GM19239 (cell line): ENCODE data around the gene KRTCAP3.
A peak's percentile ranks its signal among the peaks of the same experiment; 100 is the strongest.
"Not testable (repeated sequence)": the region's sequence is repeated elsewhere in the genome, so short reads cannot be mapped to it uniquely, and the experiment has no call there.

Experiments
- DNase-seq: peaks from one replicate; pipeline ENCODE4 v3.0.0; 2011; ENCODE audit warnings: low spot score; ENCODE audit not compliant: insufficient read length
- FAIRE-seq: peaks from 2 replicates; lab custom pipeline; 2011; peaks lifted over from hg19 to GRCh38; lab: Jason Lieb, UNC

Gene KRTCAP3

GRCh38 chr2:27441958-27442919, at the start of gene KRTCAP3:
TSS of gene KRTCAP3 (plus strand) at chr2:27442381. CDS start at chr2:27442413, 32 bp downstream.
- FAIRE-seq (no peak), DNase-seq (no peak)

DNA sequence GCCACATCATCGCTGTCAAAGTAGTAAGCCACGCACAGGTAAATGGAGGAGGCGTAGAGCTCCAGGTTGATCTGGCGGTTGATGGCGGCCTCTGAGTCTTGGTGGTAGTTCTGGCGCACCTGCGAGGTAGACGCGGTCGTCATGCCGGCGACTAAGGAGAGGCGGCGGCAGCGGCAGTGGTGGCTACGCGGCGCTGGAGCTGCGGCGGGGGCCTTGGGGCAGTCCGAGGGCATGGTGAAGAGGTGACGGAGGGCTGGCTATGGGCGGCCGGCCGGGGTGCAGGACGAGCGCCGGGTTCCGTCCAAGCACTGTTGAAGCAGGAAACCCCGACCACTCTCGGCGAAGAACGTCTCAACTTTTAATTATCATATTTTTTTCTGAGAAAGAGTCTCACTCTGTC, 49.0 kb upstream of the KRTCAP3 start:
- no peak for FAIRE-seq

DNA sequence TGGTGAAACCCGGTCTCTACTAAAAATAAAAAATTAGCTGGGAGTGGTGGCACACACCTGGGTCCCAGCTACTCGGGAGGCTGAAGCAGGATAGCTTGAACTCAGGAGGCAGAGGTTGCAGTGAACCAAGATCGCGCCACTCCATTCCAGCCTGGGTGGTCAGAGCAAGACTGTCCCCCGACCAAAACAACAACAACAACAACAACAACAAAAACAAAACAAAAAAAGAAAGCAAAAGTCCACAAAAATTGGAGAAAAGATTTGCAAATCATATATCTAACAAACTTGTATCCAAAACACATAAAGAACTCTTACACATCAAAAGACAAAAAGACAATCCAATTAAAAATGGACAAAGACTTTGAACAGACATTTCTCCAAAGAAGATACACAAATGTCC, 43.2 kb upstream of the KRTCAP3 start:
- FAIRE-seq = no peak
- no peak for DNase-seq

More for the DNA sequence above, 49.0 kb upstream of the KRTCAP3 start:
- no peak for DNase-seq

GRCh38 chr2:27400348-27401135, 41.6 kb upstream of the KRTCAP3 start:
- FAIRE-seq (no peak), DNase-seq (no peak)

DNA sequence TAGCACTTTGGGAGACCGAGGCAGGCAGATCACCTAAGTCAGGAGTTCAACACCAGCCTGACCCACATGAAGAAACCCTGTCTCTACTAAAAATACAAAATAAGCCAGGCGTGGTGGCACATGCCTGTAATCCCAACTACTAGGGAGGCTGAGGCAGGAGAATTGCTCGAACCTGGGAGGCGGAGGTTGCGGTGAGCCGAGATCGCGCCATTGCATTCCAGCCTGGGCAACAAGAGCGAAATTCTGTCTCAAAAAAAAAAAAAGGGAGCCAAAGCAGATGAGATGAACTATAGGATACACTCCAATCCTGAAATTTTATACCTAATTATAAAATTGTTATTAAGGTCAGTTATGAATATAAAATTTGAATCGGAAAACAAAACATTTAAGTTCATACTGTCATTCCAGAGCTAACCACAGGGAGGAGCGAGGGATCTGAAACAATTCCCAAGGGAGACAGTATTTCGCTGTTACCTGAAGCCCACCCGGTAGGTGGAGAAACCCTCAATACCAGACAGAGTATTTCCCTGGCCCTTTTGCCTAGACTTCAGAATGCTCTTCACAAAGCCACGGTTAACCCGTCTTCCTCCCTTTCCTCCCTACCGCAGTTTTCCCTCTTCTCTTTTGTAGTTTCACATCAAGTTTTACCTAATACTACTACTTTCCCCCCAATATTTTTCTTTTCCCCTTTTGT, 34.2 kb upstream of the KRTCAP3 start:
- peak; percentile 67 for FAIRE-seq
- DNase-seq = no peak

DNA sequence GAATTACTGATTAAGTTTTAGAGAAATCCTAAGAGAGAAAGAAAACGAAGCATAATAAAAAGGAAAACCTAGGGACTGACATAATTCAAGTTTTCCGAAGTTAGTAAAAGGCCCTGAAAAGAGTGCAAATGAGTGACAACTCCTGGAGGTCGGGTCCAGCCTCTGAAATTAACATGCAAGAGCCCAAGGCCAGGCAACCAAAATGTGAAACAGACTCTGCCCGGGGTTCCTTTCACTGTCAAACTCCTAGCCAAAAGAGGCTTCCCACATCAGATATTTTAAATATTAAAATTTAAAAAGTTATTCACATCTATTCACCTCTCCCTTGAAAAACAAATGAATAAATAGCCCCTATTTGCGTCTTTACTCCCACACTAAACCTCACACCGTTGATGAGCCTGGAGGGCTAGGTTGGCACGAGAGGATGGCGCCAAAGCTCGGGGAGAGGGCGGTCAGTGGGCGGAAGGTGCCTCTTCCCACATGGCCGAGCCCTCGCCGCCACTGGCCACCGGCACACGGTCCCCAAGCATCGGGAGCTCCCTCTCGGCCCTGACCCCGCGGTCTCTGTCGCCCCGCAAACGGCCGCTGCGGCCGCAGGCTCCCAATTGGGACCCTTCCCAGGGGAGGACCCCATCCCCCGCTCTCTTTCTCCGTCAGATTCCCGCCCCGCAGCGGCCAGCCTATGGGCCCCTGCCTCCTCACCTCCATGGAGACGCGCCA, 33.4 kb upstream of the KRTCAP3 start:
- no peak for DNase-seq
- FAIRE-seq = no peak

GRCh38 chr2:27409321-27410073, 32.7 kb upstream of the KRTCAP3 start, which contains the start of gene PPM1G:
TSS of gene PPM1G (minus strand) at chr2:27409591. CDS start at chr2:27409422, 169 bp downstream.
- DNase-seq (peak; percentile 88), FAIRE-seq (peak; percentile 67)

- FAIRE-seq = no peak
- DNase-seq = no peak
Measured at GRCh38 chr2:27412419-27413152, 29.6 kb upstream of the KRTCAP3 start.

DNA sequence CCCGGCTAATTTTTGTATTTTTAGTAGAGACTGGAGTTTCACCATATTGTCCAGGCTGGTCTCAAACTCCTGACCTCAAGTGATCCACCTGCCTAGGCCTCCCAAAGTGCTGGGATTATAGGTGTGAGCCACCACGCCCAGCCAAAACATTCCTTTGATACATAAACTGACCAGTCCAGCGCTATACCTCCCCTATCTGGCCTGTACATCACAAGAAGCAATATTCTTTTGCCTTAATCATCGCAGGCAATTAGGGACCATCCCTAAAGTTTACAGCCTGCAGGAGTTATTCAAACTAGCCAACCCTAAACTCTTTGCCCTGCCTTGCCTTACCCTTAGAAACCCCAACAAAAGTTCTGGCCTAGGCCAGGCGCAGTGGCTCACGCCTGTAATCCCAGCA, 26.0 kb upstream of the KRTCAP3 start:
- FAIRE-seq (no peak), DNase-seq (no peak)

GRCh38 chr2:27420996-27421395, 21.2 kb upstream of the KRTCAP3 start:
- no peak for DNase-seq
- FAIRE-seq = no peak

- FAIRE-seq = no peak
Measured at GRCh38 chr2:27421660-27422250, 20.4 kb upstream of the KRTCAP3 start.

GRCh38 chr2:27422958-27423357, 19.2 kb upstream of the KRTCAP3 start:
- FAIRE-seq = no peak
- DNase-seq = no peak

More at GRCh38 chr2:27421660-27422250, 20.4 kb upstream of the KRTCAP3 start:
- no peak for DNase-seq

GRCh38 chr2:27425039-27425438, 17.1 kb upstream of the KRTCAP3 start:
- not testable (repeated sequence) for DNase-seq, FAIRE-seq

GRCh38 chr2:27427863-27428212, 14.3 kb upstream of the KRTCAP3 start:
- peak; percentile 69 for FAIRE-seq

GRCh38 chr2:27428213-27428977, 13.8 kb upstream of the KRTCAP3 start, which contains the start of gene NRBP1:
TSS of gene NRBP1 (plus strand) at chr2:27428631. CDS start at chr2:27433274, 4,643 bp downstream.
- FAIRE-seq (peak; percentile 76), DNase-seq (peak; percentile 82)

More at GRCh38 chr2:27427863-27428212, 14.3 kb upstream of the KRTCAP3 start:
- DNase-seq = no peak

- FAIRE-seq (peak; percentile 53), DNase-seq (peak; percentile 81)
Measured at GRCh38 chr2:27428978-27429541, 13.1 kb upstream of the KRTCAP3 start.

DNA sequence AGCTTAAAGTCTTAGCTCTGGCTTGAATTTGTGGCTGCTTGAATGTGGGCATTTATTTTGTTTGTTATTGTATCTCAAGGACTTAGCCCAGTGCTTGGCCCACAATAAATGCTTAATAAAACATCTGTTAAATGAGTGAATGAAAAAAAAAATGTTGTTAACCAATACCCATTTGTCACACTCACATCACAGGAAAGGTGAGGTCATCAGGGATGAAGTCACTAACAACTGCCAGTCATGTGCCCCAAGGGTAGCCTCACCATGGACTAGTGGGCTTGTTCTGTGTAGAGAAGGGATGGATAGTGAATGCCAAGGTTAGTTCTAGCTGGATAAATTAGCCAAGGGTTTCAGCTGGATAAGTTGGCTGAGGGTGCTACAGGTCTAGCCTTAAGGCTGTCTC, 10.8 kb upstream of the KRTCAP3 start:
- DNase-seq (no peak), FAIRE-seq (no peak)
